NCI-H345 treated with DMSO at 0.1 percent for 48 hours (cell line): Measurements from ENCODE around the gene ASB2.

Source experiments
- DNase-seq: peaks from one replicate; lab custom pipeline; 2025; ENCODE audit not compliant: unreplicated experiment; lab: John Stamatoyannopoulos, UW

The ASB2 gene

GRCh38 chr14:93950948-93951634 is 25.3 kb downstream of the ASB2 start:
- no peak for DNase-seq

- no peak for DNase-seq
These were observed 26.8 kb downstream of the ASB2 start for GRCh38 chr14:93949511-93950075.

GRCh38 chr14:93947282-93947681 is 29.1 kb downstream of the ASB2 start:
- DNase-seq = no peak

- DNase-seq = no peak
These were observed 29.8 kb downstream of the ASB2 start for GRCh38 chr14:93946541-93947090.

- no peak for DNase-seq
These were observed 30.3 kb downstream of the ASB2 start for GRCh38 chr14:93946104-93946503.

GRCh38 chr14:93945070-93945399 is 31.3 kb downstream of the ASB2 start:
- DNase-seq = no peak

GRCh38 chr14:93944348-93945069 is 31.9 kb downstream of the ASB2 start:
- no peak for DNase-seq

- DNase-seq = no peak
These were observed 32.4 kb downstream of the ASB2 start for GRCh38 chr14:93943930-93944329.

GRCh38 chr14:93943052-93943451 is 33.3 kb downstream of the ASB2 start:
- no peak for DNase-seq

- DNase-seq = peak; percentile 67
These were observed 35.0 kb downstream of the ASB2 start for GRCh38 chr14:93941293-93941910.

- DNase-seq = no peak
These were observed 35.9 kb downstream of the ASB2 start for GRCh38 chr14:93940437-93940836.

GRCh38 chr14:93939304-93940229 is 36.8 kb downstream of the ASB2 start:
- peak; percentile 45 for DNase-seq

GRCh38 chr14:93938751-93939303 is 37.5 kb downstream of the ASB2 start:
- no peak for DNase-seq

- no peak for DNase-seq
These were observed 38.9 kb downstream of the ASB2 start for GRCh38 chr14:93937519-93937918.

- no peak for DNase-seq
These were observed 39.4 kb downstream of the ASB2 start for GRCh38 chr14:93936926-93937325.

GRCh38 chr14:93936245-93936644 is 40.1 kb downstream of the ASB2 start:
- DNase-seq = peak; percentile 21

GRCh38 chr14:93935213-93935612 is 41.2 kb downstream of the ASB2 start:
- DNase-seq = no peak

- no peak for DNase-seq
These were observed 43.7 kb downstream of the ASB2 start for GRCh38 chr14:93932642-93933041.

GRCh38 chr14:93930989-93931307 is 45.4 kb downstream of the ASB2 start:
- DNase-seq = no peak

- DNase-seq = no peak
These were observed 45.9 kb downstream of the ASB2 start for GRCh38 chr14:93930296-93930988.
